Right atrium auricular region (tissue), 2 donors: ENCODE measurements around the gene KCNE3. TPM values are rescaled to one million over a fixed set of nuclear protein-coding genes. Genes with fewer than 3 reads are reported as not detected.

Source experiments
- DNase-seq: peaks from one replicate; pipeline ENCODE4 v3.0.0-alpha.2; 2019; ENCODE audit warnings: low spot score
- H3K27ac ChIP-seq, 2 donors: fragments of 200-600 bp; sonication (generic); 1 replicate in 1 of 2; 2 replicates in 1 of 2; pipeline ENCODE4 v1.5.1; 2016 to 2019
- H3K27me3 ChIP-seq, 2 donors: fragments of 200-600 bp; sonication (generic); one replicate each; pipeline versions ENCODE4 v1.5.1 to v1.6.0; 2017 to 2019
- H3K36me3 ChIP-seq: fragments of 200-600 bp; sonication (generic); one replicate; pipeline ENCODE4 v1.5.1; 2016
- H3K4me1 ChIP-seq, 2 donors: fragments of 200-600 bp; sonication (generic); one replicate each; pipeline versions ENCODE4 v1.5.1 to v1.6.0; 2017 to 2019
- H3K4me3 ChIP-seq, 2 donors: fragments of 200-600 bp; sonication (generic); 1 replicate in 1 of 2; 2 replicates in 1 of 2; pipeline ENCODE4 v1.5.1; 2017 to 2019; ENCODE audit warnings: mild to moderate bottlenecking in 1 of 2, moderate library complexity in 1 of 2
- H3K9me3 ChIP-seq, 2 donors: fragments of 200-600 bp; sonication (generic); one replicate each; pipeline ENCODE4 v1.5.1; 2019
- CTCF ChIP-seq, 2 donors: fragments of 200-600 bp; sonication (generic); IDR thresholded peaks; one replicate each; pipeline ENCODE4 v1.5.1; 2019; ENCODE audit warnings: antibody characterized with exemption in 2 of 2
- total RNA-seq, 2 donors: library from RNA; depleted of rRNA; stranded (reverse); fragments of >200 nt; gene quantifications; one replicate each; pipeline ENCODE4 v1.1.0, GENCODE V29; 2016

KCNE3 gene
- total RNA-seq, 2 donors from 2014 or later = 1.4 to 3.3 TPM

GRCh38 chr11:74494916-74495315, 27.6 kb upstream of the KCNE3 start:
- Histone ChIP-seq H3K4me1 (peaks cover 0 to 11% of the 10 kb centered on the region in 2 donors), H3K4me3 (no peak overlapping the region), H3K9me3 (no peaks in the 10 kb centered on the region), H3K27ac (no peak overlapping the region), H3K36me3 (no peaks in the 10 kb centered on the region), H3K27me3 (no peaks in the 10 kb centered on the region)
- no peak for TF ChIP-seq CTCF (IDR thresholded peaks at IDR 0.05)
- no peak for DNase-seq

- DNase-seq = no peak
- TF ChIP-seq CTCF (IDR thresholded peaks at IDR 0.05) = no peak
- Histone ChIP-seq H3K4me1 (peaks cover 0 to 11% of the 10 kb centered on the region in 2 donors), H3K27me3 (no peaks in the 10 kb centered on the region), H3K9me3 (no peaks in the 10 kb centered on the region), H3K27ac (peak overlapping the region; percentile 96 to 99), H3K4me3 (peak overlapping the region; percentile 81 to 90), H3K36me3 (no peaks in the 10 kb centered on the region)
These were observed 26.7 kb upstream of the KCNE3 start for GRCh38 chr11:74493791-74494630.

GRCh38 chr11:74492974-74493790, 25.8 kb upstream of the KCNE3 start, which contains the start of gene LIPT2:
Gene LIPT2 (minus strand): TSS chr11:74493724. CDS start chr11:74493703, 21 bp downstream.
- Histone ChIP-seq H3K27me3 (no peaks in the 10 kb centered on the region), H3K4me1 (peaks cover 0 to 11% of the 10 kb centered on the region in 2 donors), H3K9me3 (no peaks in the 10 kb centered on the region), H3K27ac (peak within 1 kb of the TSS; percentile 96 to 99), H3K4me3 (peak within 1 kb of the TSS; percentile 81 to 90), H3K36me3 (no peaks in the 10 kb centered on the region)
- peak; percentile 93 for DNase-seq
- no peak for TF ChIP-seq CTCF (IDR thresholded peaks at IDR 0.05)

- Histone ChIP-seq H3K27ac (no peak overlapping the region), H3K9me3 (no peaks in the 10 kb centered on the region), H3K4me3 (no peak overlapping the region), H3K36me3 (no peaks in the 10 kb centered on the region), H3K27me3 (no peaks in the 10 kb centered on the region), H3K4me1 (peaks cover 0 to 11% of the 10 kb centered on the region in 2 donors)
- DNase-seq = no peak
- no peak for TF ChIP-seq CTCF (IDR thresholded peaks at IDR 0.05)
These were observed 24.7 kb upstream of the KCNE3 start for GRCh38 chr11:74492084-74492483.

GRCh38 chr11:74490941-74491340, 23.6 kb upstream of the KCNE3 start:
- no peaks in the 10 kb centered on the region for H3K36me3 ChIP-seq
- no peaks in the 10 kb centered on the region for H3K9me3 ChIP-seq
- peaks cover 0 to 11% of the 10 kb centered on the region in 2 donors for H3K4me1 ChIP-seq
- TF ChIP-seq CTCF (IDR thresholded peaks at IDR 0.05) = no peak
- DNase-seq = no peak
- no peak overlapping the region for H3K4me3 ChIP-seq
- H3K27me3 ChIP-seq = no peaks in the 10 kb centered on the region
- no peak overlapping the region for H3K27ac ChIP-seq
